Spleen (tissue), 7 donors: Measurements from ENCODE around the gene CCNY.

Experiments used
- CTCF ChIP-seq, 11 experiments: fragments of 200-600 bp in 7 of 11; fragments of 450-650 bp in 4 of 11; sonication (generic) in 4 of 11; IDR thresholded peaks in 8 of 11; conservative IDR thresholded peaks in 3 of 11; 1 replicate in 7 of 11; 2 replicates in 4 of 11; pipeline versions ENCODE4 v1.4.0 to v1.8.0; 2016 to 2021; ENCODE audit warnings: antibody characterized with exemption in 11 of 11, inconsistent platforms in 4 of 11, mild to moderate bottlenecking in 1 of 11
- POLR2AphosphoS5 ChIP-seq, 3 donors: sonication (generic); formaldehyde crosslinking; IDR thresholded peaks; one replicate each; pipeline ENCODE4 v1.5.1; 2017; ENCODE audit warnings: antibody characterized with exemption in 3 of 3
- donor health status: DM: no; HTN: no; CAD: no; lungs with moderate emphysema.
- donor health status: DM: no; HTN: no; CAD: no.
- donor health status: DM: no; HTN: no; CAD: no.

GRCh38 chr10:35342183-35342753, 6.0 kb downstream of the CCNY start:
- TF ChIP-seq CTCF (IDR thresholded peaks at IDR 0.05 in 8 of 11, conservative IDR thresholded peaks at IDR 0.05 in 3 of 11) (no peak), POLR2AphosphoS5 (IDR thresholded peaks at IDR 0.05) (no peak)
